Duodenal mucosa (tissue), 2 donors: Measurements from ENCODE around the gene IL12B.
A peak's percentile ranks its signal among the peaks of the same experiment; 100 is the strongest.

Experiments used
- H3K27ac ChIP-seq: one replicate; pipeline ENCODE4 v1.7.0; 2013; ENCODE audit warnings: low read depth, low read length
- H3K27me3 ChIP-seq, 2 donors: one replicate each; pipeline ENCODE4 v1.7.0; 2013; ENCODE audit warnings: low read length in 2 of 2, control low read depth in 1 of 2; ENCODE audit not compliant: insufficient read depth in 2 of 2, control insufficient read depth in 1 of 2
- H3K36me3 ChIP-seq, 2 donors: one replicate each; pipeline ENCODE4 v1.7.0; 2013; ENCODE audit warnings: low read length in 2 of 2, control low read depth in 1 of 2; ENCODE audit not compliant: insufficient read depth in 2 of 2, control insufficient read depth in 1 of 2
- H3K4me1 ChIP-seq, 2 donors: one replicate each; pipeline ENCODE4 v1.7.0; 2013; ENCODE audit warnings: low read length in 2 of 2, control low read depth in 1 of 2; ENCODE audit not compliant: insufficient read depth in 2 of 2, control insufficient read depth in 1 of 2
- H3K4me3 ChIP-seq, 2 donors: one replicate each; pipeline ENCODE4 v1.7.0; 2013; ENCODE audit warnings: low read length in 2 of 2, low read depth in 1 of 2
- H3K9ac ChIP-seq, 2 donors: one replicate each; pipeline ENCODE4 v1.7.0; 2013; ENCODE audit warnings: low read length in 2 of 2, low read depth in 1 of 2
- H3K9me3 ChIP-seq, 2 donors: one replicate each; pipeline ENCODE4 v1.7.0; 2013; ENCODE audit warnings: low read length in 2 of 2, control low read depth in 1 of 2; ENCODE audit not compliant: control insufficient read depth in 1 of 2

The IL12B gene

DNA sequence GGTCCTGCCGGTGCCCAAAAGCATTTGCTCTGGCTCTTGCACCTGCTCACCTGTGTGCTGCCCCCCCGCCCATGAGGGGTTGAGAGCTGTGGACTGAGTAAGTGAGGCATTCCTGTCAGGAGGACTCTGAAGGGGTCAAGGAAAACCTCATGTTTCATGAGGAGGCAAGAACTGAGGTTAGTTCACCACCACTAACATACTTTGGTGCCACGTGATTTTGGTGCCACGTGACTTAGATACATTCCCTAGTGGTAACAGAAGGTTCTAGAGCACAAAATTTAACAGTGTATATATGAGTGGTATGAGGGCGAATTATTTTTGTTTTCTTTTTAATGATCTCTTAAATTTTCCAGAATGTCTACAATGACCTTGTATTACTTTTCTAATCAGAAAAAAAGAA lies 6.3 kb upstream of the IL12B start:
- Histone ChIP-seq H3K9ac (no peak overlapping the region), H3K9me3 (no peaks in the 10 kb centered on the region), H3K4me1 (peaks cover 0 to 3% of the 10 kb centered on the region in 2 donors), H3K27me3 (no peaks in the 10 kb centered on the region), H3K27ac (no peak overlapping the region), H3K4me3 (no peak overlapping the region), H3K36me3 (no peaks in the 10 kb centered on the region)

- H3K27ac ChIP-seq, result no peak overlapping the region
- H3K4me1 ChIP-seq, result peaks cover 4% of the 10 kb centered on the region in 2 donors
- no peaks in the 10 kb centered on the region for H3K9me3 ChIP-seq
- H3K9ac ChIP-seq, result no peak overlapping the region
- no peaks in the 10 kb centered on the region for H3K36me3 ChIP-seq
- H3K4me3 ChIP-seq, result no peak overlapping the region
- peaks cover 0 to 2% of the 10 kb centered on the region in 2 donors for H3K27me3 ChIP-seq
Measured at GRCh38 chr5:159333545-159333925, 3.2 kb upstream of the IL12B start.

GRCh38 chr5:159332800-159333544 lies 2.7 kb upstream of the IL12B start:
- no peak overlapping the region for H3K27ac ChIP-seq
- H3K4me3 ChIP-seq, result no peak overlapping the region
- peaks cover 4% of the 10 kb centered on the region in 2 donors for H3K4me1 ChIP-seq
- no peaks in the 10 kb centered on the region for H3K9me3 ChIP-seq
- no peaks in the 10 kb centered on the region for H3K36me3 ChIP-seq
- H3K27me3 ChIP-seq, result peaks cover 0 to 2% of the 10 kb centered on the region in 2 donors
- no peak overlapping the region for H3K9ac ChIP-seq

- no peak overlapping the region for H3K27ac ChIP-seq
Measured at GRCh38 chr5:159331093-159331973, 1.0 kb upstream of the IL12B start.

DNA sequence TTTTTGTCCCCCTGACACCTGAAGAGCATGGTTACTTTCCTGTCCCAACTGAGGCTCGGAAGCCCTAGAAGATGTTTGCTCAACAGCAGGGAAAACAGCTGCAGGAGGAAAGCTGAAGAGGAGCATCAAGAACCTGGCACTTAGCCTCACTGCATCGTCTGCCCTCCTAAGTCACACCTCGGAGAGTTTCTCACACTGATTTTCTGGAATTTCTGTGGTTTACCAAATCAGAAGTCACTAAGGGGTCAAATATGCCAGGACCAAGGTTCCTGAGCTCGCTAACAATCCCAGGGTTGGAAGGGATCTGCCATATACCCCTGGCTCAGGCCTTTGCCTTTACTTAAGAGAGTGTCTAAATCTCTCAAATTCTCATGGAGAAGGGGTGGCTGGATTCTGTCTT lies 5.3 kb downstream of the IL12B start:
- H3K4me1 ChIP-seq, result no peaks in the 10 kb centered on the region
- H3K27ac ChIP-seq, result no peak overlapping the region
- no peaks in the 10 kb centered on the region for H3K27me3 ChIP-seq
- no peaks in the 10 kb centered on the region for H3K36me3 ChIP-seq
- no peak overlapping the region for H3K9ac ChIP-seq
- no peaks in the 10 kb centered on the region for H3K9me3 ChIP-seq
- no peak overlapping the region for H3K4me3 ChIP-seq

More at GRCh38 chr5:159331093-159331973, 1.0 kb upstream of the IL12B start:
- Histone ChIP-seq H3K9me3 (no peaks in the 10 kb centered on the region), H3K4me3 (peak overlapping the region; percentile 55 to 57), H3K36me3 (no peaks in the 10 kb centered on the region), H3K9ac (peak overlapping the region in 1 of 2 donors; percentile 32), H3K27me3 (peaks cover 0 to 2% of the 10 kb centered on the region in 2 donors), H3K4me1 (peaks cover 4% of the 10 kb centered on the region in 2 donors)

DNA sequence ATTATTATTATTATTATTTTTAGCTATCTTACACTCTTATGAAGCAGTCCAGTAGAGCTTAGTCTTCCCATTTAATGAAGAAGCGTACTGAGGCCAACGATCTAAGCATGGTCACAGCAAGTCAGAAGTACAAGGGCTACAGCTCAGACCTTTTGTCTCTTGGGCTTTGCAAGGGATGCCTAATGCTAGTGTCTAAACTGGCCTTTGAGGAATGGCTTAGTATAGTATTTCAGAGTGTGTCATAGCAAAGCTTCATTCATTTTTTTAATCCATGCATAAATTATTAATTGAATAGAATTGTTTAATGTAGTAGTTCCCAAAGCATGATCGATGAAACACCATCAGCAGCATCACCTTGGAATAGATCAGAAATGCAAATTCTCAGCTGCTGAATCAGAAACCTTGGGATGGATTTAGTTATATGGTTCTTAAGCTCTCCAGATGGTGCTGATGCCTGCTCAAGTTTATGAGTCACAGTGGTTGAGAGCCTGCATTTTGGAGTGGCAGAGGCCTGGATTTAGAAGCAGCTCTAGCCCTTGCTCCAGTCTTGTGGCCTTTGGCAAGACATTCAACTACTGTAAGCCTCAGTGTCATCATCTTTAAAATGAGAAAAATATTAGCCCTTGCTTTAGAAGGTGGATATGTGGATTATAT lies 6.1 kb downstream of the IL12B start:
- Histone ChIP-seq H3K9me3 (no peaks in the 10 kb centered on the region), H3K9ac (no peak overlapping the region), H3K27me3 (no peaks in the 10 kb centered on the region), H3K36me3 (no peaks in the 10 kb centered on the region), H3K4me3 (no peak overlapping the region), H3K27ac (no peak overlapping the region), H3K4me1 (no peaks in the 10 kb centered on the region)

- no peak overlapping the region for H3K27ac ChIP-seq
- H3K27me3 ChIP-seq, result no peaks in the 10 kb centered on the region
- H3K4me3 ChIP-seq, result no peak overlapping the region
- no peaks in the 10 kb centered on the region for H3K9me3 ChIP-seq
- no peaks in the 10 kb centered on the region for H3K36me3 ChIP-seq
- H3K4me1 ChIP-seq, result no peaks in the 10 kb centered on the region
- H3K9ac ChIP-seq, result no peak overlapping the region
Measured at GRCh38 chr5:159322180-159322579, 8.1 kb downstream of the IL12B start.

GRCh38 chr5:159319832-159320231 lies 10.5 kb downstream of the IL12B start:
- Histone ChIP-seq H3K9ac (no peak overlapping the region), H3K4me3 (no peak overlapping the region), H3K27me3 (no peaks in the 10 kb centered on the region), H3K9me3 (no peaks in the 10 kb centered on the region), H3K36me3 (no peaks in the 10 kb centered on the region), H3K27ac (no peak overlapping the region), H3K4me1 (no peaks in the 10 kb centered on the region)

DNA sequence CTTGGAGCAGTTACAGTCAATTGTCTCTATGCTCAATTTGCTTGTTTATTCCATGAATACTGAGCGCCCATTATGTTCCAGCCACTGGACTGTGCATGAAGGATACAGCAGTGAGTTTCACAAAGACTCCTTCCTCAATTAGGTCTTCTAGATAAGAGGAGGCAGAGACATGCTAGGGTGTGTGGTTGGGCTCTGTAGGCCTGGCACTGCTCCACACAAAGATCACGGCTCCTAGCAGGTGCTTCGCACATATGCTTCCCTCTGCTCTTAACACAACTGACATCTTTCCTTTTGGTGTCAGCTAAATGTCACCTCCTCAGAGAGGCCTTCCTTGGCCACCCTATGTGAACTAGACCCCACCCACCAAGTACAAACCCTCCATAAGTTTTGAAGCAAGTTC lies 10.9 kb downstream of the IL12B start:
- Histone ChIP-seq H3K27ac (no peak overlapping the region), H3K4me1 (no peaks in the 10 kb centered on the region), H3K9me3 (no peaks in the 10 kb centered on the region), H3K9ac (no peak overlapping the region), H3K27me3 (no peaks in the 10 kb centered on the region), H3K4me3 (no peak overlapping the region), H3K36me3 (no peaks in the 10 kb centered on the region)

- Histone ChIP-seq H3K4me3 (no peak overlapping the region), H3K27ac (no peak overlapping the region), H3K9me3 (no peaks in the 10 kb centered on the region), H3K9ac (no peak overlapping the region), H3K27me3 (peaks cover 0 to 6% of the 10 kb centered on the region in 2 donors), H3K36me3 (no peaks in the 10 kb centered on the region), H3K4me1 (no peaks in the 10 kb centered on the region)
Measured at GRCh38 chr5:159318448-159318847, 11.8 kb downstream of the IL12B start.
